T-helper 1 cell treated with Interleukin-12 subunit alpha and Interleukin-12 subunit beta and Interleukin-4 antibody, amounts not matched to agents 30 μg/mL and 1 μg/mL, for 36 hours (primary cell): Measurements from ENCODE around the gene ADRM1.

ENCODE experiments used
- H3K27ac Mint-ChIP-seq: one replicate; pipeline ENCODE4 v1.8.0; 2021; ENCODE audit warnings: mild to moderate bottlenecking, mixed read lengths
- H3K27me3 Mint-ChIP-seq: one replicate; pipeline ENCODE4 v1.8.0; 2021; ENCODE audit warnings: low read depth, mixed read lengths
- H3K36me3 Mint-ChIP-seq: one replicate; pipeline ENCODE4 v1.8.0; 2021; ENCODE audit warnings: low read depth, mixed read lengths
- H3K4me1 Mint-ChIP-seq: one replicate; pipeline ENCODE4 v1.8.0; 2021; ENCODE audit warnings: low read depth, mixed read lengths
- H3K4me3 Mint-ChIP-seq: one replicate; pipeline ENCODE4 v1.8.0; 2021; ENCODE audit warnings: mild to moderate bottlenecking, moderate library complexity, mixed read lengths
- H3K9me3 Mint-ChIP-seq: one replicate; pipeline ENCODE4 v1.8.0; 2021; ENCODE audit warnings: mixed read lengths

The ADRM1 gene

DNA sequence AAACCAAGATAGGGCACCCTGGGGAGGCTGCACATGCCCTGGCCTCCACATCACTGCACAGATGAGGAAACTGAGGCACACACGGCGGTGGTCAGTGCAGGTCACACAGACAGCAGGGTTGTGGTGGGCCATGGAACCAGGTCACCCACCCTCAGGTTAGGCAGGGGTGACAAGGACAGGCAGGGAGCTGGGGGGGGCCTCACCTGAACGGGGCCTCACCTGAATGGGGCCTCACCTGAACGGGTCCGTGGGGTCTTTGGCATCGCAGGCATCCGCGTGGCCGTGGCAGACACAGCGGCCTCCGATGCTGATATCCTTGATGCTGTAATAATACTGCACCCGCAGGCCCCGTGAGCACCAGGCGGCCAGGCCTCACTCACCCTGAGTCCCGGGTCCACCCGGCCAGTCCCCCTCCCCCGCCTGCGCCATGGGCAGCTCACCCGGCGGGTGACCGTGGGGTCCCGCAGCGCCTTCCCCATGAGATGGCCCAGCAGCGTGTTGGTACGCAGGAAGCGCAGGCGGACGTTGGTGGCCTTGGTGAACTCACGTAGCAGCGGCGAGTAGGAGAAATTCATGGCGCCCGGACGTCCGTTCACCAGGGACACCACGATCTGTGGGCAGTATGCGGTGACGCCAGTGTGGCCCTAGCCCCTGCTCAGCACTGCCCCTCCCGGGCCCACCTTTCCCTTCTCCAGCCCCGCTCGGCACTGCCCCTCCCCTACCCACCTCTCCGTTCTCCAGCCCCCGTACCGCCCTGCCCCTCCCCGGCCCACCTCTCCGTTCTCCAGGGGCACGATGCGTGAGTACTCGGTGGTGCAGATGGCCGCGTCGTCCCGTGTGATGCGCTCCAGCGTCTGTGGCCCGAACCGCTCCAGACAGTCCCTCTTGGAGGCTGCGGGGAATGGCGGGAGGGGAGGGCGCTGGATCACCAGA, 48.9 kb downstream of the ADRM1 start:
- Mint-ChIP-seq H3K27ac (no peak overlapping the region), H3K27me3 (no peaks in the 10 kb centered on the region), H3K9me3 (peaks cover 9% of the 10 kb centered on the region), H3K4me3 (no peak overlapping the region), H3K4me1 (peaks cover 2% of the 10 kb centered on the region), H3K36me3 (peaks cover 4% of the 10 kb centered on the region)

DNA sequence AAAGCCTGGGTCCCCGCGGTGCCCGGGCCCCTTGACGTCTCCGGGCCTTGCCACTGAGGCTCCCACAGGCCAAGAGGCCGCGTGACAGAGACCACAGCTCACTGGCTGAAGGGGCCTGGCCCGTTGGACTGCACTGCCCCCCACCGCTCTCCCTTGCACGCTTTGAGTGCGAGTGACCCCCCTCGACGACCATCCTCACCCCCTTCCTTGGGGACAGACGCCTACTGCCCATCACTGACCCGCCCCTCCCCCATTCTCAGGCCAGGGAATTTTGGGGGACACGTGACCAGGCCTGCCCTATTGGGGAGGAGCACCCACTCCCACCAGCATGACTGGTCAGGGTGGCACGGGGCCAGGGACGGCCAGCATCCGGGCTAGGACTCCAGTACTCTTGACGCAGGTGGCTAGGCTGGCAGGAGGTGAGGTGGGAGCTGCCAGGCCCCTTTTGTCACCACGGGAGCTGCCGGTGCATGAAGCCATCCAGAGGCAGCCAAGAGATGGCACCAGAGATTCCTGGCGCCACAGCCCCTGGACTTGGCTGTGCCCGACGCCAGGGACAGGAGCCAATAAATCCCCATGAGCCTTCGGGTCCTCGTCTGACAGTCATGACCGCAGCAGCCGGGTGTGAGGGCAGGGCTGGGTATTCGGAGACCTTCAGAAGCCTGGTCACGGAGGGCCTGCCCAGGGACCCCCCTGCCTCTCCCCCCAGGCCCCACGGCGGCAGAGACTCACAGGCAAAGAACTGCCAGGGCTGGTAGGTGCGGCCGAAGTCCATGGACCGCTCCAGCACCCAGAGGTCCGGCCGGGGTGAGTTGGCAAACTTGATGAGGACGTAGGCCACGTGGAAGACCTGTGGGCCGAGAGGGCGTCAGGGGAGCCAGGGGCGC, 49.8 kb downstream of the ADRM1 start:
- Mint-ChIP-seq H3K4me1 (peaks cover 2% of the 10 kb centered on the region), H3K27ac (no peak overlapping the region), H3K36me3 (peaks cover 4% of the 10 kb centered on the region), H3K4me3 (no peak overlapping the region), H3K9me3 (peaks cover 9% of the 10 kb centered on the region), H3K27me3 (no peaks in the 10 kb centered on the region)

DNA sequence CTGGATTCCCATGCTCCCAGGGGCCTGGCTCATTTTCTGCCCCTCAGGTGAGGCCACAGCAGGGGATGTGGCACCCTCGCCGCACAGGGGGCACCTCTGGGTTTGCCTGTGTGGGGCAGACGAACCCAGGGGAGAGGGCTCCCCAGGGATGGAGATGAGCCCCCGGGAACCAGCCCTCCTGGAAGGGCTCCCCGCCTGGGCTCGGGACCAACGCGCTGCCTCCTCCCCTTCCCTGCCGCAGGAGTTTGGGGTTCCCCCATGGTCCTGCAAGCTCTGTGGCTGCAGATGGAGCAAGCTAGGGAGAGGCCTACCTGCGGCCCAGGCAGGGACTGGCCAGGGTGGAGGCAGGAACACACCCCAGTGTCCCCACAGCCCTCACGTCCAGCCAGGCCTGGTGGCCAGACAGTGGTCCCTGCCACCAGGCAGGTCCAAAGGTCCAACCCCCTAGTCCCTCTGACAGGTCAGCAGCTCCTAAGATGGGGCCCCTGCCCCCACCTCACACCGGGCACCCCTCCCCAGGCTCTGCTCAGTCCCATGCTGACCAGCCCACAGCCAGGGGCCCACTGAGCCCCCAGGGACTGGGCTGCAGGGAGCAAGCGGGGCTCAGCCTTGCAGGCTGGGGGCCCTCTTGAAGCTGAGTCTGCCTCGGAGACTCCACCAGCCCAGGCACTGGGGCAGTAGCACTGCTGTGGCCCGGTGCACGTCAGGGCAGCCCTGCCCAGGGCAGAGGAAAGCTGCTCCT, 50.7 kb downstream of the ADRM1 start:
- Mint-ChIP-seq H3K4me3 (no peak overlapping the region), H3K9me3 (peaks cover 8% of the 10 kb centered on the region), H3K27ac (no peak overlapping the region), H3K4me1 (peaks cover 2% of the 10 kb centered on the region), H3K27me3 (no peaks in the 10 kb centered on the region), H3K36me3 (peaks cover 4% of the 10 kb centered on the region)

DNA sequence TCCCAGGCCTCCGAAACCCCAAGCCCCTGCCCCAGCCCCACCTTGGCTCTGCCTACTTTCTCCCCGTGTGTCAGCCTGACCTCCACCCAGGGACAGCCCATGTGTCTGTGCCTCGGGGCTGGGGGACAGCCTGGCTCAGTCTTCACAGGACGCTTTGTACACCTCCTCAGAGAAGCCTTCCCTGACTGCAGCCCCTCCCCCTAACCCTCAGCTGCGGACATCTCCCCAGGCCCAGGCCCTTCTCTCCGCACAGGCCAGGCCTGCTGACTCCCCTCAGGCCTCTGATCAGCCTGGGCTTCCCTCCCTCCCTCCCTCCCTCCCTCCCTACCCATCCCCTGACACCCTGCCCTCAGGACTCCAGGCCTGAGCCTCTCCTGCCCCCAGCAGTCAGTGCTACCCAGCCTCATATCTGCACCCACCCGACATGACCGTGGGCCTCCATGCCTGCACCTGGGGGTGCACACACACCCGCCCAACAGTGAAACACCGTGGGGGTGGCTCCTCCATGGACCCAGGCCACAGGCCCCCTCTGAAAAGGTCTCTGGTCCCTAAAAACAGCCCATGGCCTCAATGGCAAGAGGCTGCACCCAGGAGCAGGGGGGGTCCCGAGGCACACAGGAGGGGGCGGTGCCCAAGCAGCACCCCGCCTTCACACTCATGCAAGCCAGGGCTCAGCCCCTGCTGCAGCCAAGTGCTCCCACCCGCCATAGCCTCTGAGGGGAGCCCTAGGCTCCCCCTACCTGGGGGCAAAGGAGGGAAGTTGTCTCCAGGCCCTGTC, 51.4 kb downstream of the ADRM1 start:
- no peak overlapping the region for H3K4me3 Mint-ChIP-seq
- no peak overlapping the region for H3K27ac Mint-ChIP-seq
- no peaks in the 10 kb centered on the region for H3K27me3 Mint-ChIP-seq
- peaks cover 2% of the 10 kb centered on the region for H3K9me3 Mint-ChIP-seq
- no peaks in the 10 kb centered on the region for H3K4me1 Mint-ChIP-seq
- peaks cover 2% of the 10 kb centered on the region for H3K36me3 Mint-ChIP-seq

DNA sequence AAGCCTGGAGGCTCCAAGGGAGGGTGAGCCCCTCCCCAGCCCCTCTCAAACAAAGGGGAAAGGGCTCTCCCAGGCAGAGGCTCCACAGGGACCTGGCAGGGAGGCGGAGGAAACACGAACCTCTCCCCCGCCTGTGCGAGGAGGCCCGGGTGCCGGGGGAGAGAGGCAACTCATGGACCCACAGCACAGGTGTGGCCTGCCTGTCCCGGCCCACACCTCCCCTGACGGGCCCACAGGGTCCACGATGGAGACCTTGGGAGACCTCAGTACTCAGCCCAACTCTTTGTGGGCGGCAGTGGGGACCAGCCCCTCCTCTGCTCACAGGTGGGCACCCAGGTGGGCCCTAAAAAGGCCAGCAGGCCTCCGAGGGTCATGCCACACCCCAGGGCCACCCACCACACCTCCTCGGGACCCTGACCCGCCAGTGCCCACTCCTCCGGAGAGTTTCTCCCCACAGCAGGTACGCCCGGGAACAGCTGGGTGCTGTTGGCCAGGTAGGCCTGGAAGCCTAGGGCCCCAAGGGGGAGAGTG, 52.1 kb downstream of the ADRM1 start:
- Mint-ChIP-seq H3K4me1 (no peaks in the 10 kb centered on the region), H3K4me3 (no peak overlapping the region), H3K27me3 (no peaks in the 10 kb centered on the region), H3K9me3 (no peaks in the 10 kb centered on the region), H3K36me3 (no peaks in the 10 kb centered on the region), H3K27ac (no peak overlapping the region)

DNA sequence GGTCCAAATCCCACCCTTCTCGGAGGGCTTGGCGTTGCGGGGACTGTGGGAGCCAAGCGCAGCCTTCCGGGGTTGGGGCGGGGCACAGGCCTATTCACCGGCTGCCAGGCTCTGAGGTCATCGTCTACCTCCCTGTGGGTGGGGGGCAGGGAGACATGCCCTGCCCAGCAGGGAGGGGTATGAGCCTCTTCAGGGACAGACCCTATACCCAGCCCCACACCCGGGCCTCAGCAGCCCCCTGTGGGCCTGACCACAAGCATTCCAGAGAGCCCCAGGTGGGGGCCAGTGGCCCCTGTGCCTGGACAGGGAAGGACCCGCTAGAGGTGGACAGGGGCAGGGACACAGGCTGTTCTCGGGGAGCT, 52.7 kb downstream of the ADRM1 start:
- no peak overlapping the region for H3K27ac Mint-ChIP-seq
- no peaks in the 10 kb centered on the region for H3K36me3 Mint-ChIP-seq

DNA sequence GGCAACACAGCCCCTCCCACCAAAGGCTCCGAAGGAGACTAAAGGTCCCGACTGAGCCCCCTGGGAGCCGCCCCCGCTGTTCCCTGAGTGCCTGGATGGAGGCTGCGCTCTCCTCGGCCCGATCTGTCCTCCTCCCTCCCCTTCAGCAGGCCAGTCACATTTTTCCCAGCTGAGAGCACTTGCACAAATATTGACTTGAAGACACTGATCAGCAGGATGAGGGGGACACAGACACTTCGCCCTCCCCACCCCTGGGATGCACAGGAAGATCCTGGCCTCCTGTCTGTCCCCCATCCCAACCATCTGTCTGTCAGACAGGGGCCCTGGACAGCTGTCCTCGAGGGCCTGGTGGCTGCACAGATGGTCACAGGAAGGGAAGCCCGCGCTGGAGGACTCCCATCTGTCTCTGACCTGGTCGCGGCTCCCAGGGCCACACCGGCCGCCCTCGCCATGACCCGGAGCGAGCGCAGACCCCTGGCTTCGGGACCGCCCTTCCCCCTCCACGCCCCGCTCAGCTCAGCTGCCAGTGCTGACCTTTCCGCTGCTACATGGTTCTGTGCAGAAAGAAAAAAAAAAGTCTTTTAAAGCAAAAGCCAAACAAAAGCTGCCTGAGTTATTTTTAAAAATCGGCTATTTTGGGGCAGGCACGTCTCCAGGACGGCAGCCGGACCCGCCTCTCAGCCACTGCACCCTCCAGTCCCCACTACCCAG, 53.2 kb downstream of the ADRM1 start:
- H3K9me3 Mint-ChIP-seq = no peaks in the 10 kb centered on the region
- no peak overlapping the region for H3K4me3 Mint-ChIP-seq
- no peak overlapping the region for H3K27ac Mint-ChIP-seq
- no peaks in the 10 kb centered on the region for H3K36me3 Mint-ChIP-seq
- H3K4me1 Mint-ChIP-seq = no peaks in the 10 kb centered on the region
- H3K27me3 Mint-ChIP-seq = no peaks in the 10 kb centered on the region

More for the DNA sequence above, 52.7 kb downstream of the ADRM1 start:
- Mint-ChIP-seq H3K4me1 (no peaks in the 10 kb centered on the region), H3K27me3 (no peaks in the 10 kb centered on the region), H3K9me3 (no peaks in the 10 kb centered on the region), H3K4me3 (no peak overlapping the region)

DNA sequence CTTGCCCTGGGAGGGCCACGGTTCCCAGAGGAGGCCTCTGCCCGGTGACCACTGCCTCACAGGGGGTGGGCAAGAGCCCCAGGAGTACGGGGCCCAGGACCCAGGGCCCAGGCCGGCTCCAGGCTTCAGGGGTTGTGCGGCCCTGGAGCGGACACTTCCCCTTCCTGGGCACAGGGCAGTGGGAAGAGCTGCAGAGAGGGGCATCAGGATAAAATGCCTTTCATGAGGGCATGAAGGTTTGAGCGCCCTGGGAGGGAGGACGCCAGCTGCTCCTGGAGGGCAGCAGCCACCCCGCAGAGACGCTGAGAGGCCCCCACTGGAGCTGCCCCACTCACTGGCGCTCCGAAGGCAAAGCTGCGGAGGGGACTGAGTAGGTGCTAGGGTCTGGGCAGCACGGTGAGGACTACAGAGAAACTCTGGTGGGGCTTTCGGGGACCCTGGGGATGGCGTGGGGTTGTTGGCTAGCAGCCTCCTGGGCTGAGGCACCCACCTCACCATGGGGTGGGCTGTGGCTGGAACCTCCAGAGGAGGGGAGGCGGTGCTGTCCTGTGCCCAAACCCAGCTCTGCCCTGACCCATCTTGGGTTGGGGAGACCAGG, 53.9 kb downstream of the ADRM1 start:
- Mint-ChIP-seq H3K4me3 (no peak overlapping the region), H3K27ac (no peak overlapping the region), H3K9me3 (no peaks in the 10 kb centered on the region), H3K36me3 (no peaks in the 10 kb centered on the region), H3K4me1 (no peaks in the 10 kb centered on the region), H3K27me3 (no peaks in the 10 kb centered on the region)

DNA sequence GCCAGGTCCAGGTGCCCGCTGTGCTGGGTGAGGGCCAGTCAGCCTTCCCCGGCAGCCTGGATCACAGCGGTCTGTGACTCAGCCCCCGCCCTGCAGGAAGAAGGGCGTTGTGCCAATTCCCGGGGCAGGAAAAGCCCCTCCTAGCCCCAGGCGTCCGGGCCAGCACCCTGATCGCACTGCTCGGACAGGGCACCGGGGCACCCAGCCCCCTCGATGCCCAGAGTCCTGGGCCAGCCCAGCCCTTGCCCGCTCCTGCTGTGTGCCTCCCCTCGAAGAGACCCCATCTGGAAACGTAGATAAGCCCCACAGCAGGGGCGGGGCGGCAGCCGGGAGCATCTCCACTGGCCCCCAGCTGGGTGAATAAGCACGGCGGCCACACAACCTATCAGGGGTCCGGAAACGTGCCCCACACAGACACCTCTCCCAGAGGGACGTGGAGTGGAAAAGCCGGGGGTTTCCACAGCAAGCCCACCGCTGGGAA, 54.4 kb downstream of the ADRM1 start:
- Mint-ChIP-seq H3K27ac (no peak overlapping the region), H3K36me3 (no peaks in the 10 kb centered on the region), H3K27me3 (no peaks in the 10 kb centered on the region), H3K4me3 (no peak overlapping the region), H3K9me3 (no peaks in the 10 kb centered on the region), H3K4me1 (no peaks in the 10 kb centered on the region)

DNA sequence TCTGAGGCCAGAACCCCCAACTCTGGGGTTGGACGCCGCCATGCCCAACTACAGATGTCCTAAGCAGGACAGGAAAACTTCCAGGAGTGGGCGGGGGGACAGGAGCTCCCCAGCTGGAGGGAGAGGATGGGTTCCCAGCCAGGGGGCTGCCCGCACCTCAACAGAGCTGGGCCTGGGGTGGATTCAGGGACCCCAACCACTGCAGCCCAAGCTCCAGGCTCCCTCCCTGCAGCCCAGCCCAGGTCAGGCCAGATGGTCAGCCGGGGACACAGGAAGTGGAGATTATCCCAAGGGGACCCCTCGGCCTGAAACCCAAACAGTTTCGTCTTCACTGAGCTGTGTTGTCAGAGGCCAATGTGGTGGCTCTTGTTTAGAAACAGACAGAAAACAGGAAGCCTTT, 54.9 kb downstream of the ADRM1 start:
- Mint-ChIP-seq H3K4me1 (no peaks in the 10 kb centered on the region), H3K4me3 (no peak overlapping the region), H3K9me3 (no peaks in the 10 kb centered on the region), H3K27ac (no peak overlapping the region), H3K27me3 (no peaks in the 10 kb centered on the region), H3K36me3 (no peaks in the 10 kb centered on the region)
